Esophagus squamous epithelium (tissue), 4 donors: ENCODE results near the gene TBX15.

Experiments used
- CTCF ChIP-seq, 6 experiments: fragments of 450-650 bp in 4 of 6; fragments of 200-600 bp in 2 of 6; sonication (generic) in 2 of 6; IDR thresholded peaks; one replicate each; pipeline ENCODE4 v1.5.1; 2016 to 2019; ENCODE audit warnings: antibody characterized with exemption in 6 of 6, mild to moderate bottlenecking in 4 of 6, moderate library complexity in 4 of 6
- POLR2A ChIP-seq, 4 donors: fragments of 450-650 bp; IDR thresholded peaks; one replicate each; pipeline ENCODE4 v1.6.1; 2017; ENCODE audit warnings: antibody characterized with exemption in 4 of 4, mild to moderate bottlenecking in 4 of 4, moderate library complexity in 3 of 4

GRCh38 chr1:118913818-118914217 is 74.3 kb downstream of the TBX15 start:
- no peak for TF ChIP-seq CTCF (IDR thresholded peaks at IDR 0.05)
- TF ChIP-seq POLR2A (IDR thresholded peaks at IDR 0.05) = no peak
